ENCODE measurements around the gene MYL5. TPM values are rescaled to one million over a fixed set of nuclear protein-coding genes. Genes with fewer than 3 reads are reported as not detected.

Gene MYL5
- total RNA-seq, 1 donor from 2014 or later: 4.2 TPM

GRCh38 chr4:675036-675882 lies 917 bp downstream of the MYL5 start:
- DNase-seq: no peak

- DNase-seq: no peak
These were observed 1.9 kb downstream of the MYL5 start for GRCh38 chr4:675980-676870.

GRCh38 chr4:676871-677235 lies 2.5 kb downstream of the MYL5 start:
- DNase-seq: no peak

- no peak for DNase-seq
These were observed 3.3 kb downstream of the MYL5 start for GRCh38 chr4:677431-678293.

GRCh38 chr4:678331-679103 lies 4.2 kb downstream of the MYL5 start:
- DNase-seq: no peak

GRCh38 chr4:679104-679481 lies 4.8 kb downstream of the MYL5 start:
- DNase-seq: no peak

- no peak for DNase-seq
These were observed 5.3 kb downstream of the MYL5 start for GRCh38 chr4:679629-680028.

GRCh38 chr4:680091-680490 lies 5.7 kb downstream of the MYL5 start:
- no peak for DNase-seq

- DNase-seq: no peak
These were observed 6.2 kb downstream of the MYL5 start for GRCh38 chr4:680551-680927.

- DNase-seq: no peak
These were observed 6.7 kb downstream of the MYL5 start for GRCh38 chr4:680928-681645.

- DNase-seq: no peak
These were observed 7.6 kb downstream of the MYL5 start for GRCh38 chr4:681736-682451.

- no peak for DNase-seq
These were observed 8.3 kb downstream of the MYL5 start for GRCh38 chr4:682490-683172.

GRCh38 chr4:683247-683897 lies 9.0 kb downstream of the MYL5 start:
- no peak for DNase-seq

- no peak for DNase-seq
These were observed 9.8 kb downstream of the MYL5 start for GRCh38 chr4:683982-684622.

GRCh38 chr4:684623-685327 lies 10.4 kb downstream of the MYL5 start:
- no peak for DNase-seq

- no peak for DNase-seq
These were observed 11.5 kb downstream of the MYL5 start for GRCh38 chr4:685679-686412.

GRCh38 chr4:686413-687040 lies 12.2 kb downstream of the MYL5 start:
- DNase-seq: no peak
